H1 (cell line): ENCODE results near the gene NCSTN. TPM values are rescaled to one million over a fixed set of nuclear protein-coding genes. Genes with fewer than 3 reads are reported as not detected.

Experiments
- CHD2 ChIP-seq: IDR thresholded peaks from 2 replicates; pipeline ENCODE4 v1.6.1; 2012; ENCODE audit warnings: low read length, improper control_type of control experiment
- CREB1 ChIP-seq: IDR thresholded peaks from 2 replicates; pipeline ENCODE4 v1.6.1; 2012; ENCODE audit warnings: inconsistent platforms
- EP300 ChIP-seq, 2 experiments: IDR thresholded peaks; 1 replicate in 1 of 2; 2 replicates in 1 of 2; pipeline ENCODE4 v1.6.1; 2011 to 2012; ENCODE audit warnings: low read depth in 2 of 2, low read length in 2 of 2, mild to moderate bottlenecking in 2 of 2, borderline replicate concordance in 1 of 2, inconsistent platforms in 1 of 2, moderate library complexity in 1 of 2
- GABPA ChIP-seq: IDR thresholded peaks from 2 replicates; pipeline ENCODE4 v1.6.1; 2011; ENCODE audit warnings: mild to moderate bottlenecking, low read length, moderate library complexity, borderline replicate concordance; ENCODE audit not compliant: insufficient read depth
- HDAC2 ChIP-seq, 2 experiments: fragments of 300-600 bp in 1 of 2; sonication (generic) in 1 of 2; IDR thresholded peaks; 2 replicates each; pipeline ENCODE4 v1.6.1; 2011 to 2012; ENCODE audit warnings: low read depth in 2 of 2, low read length in 2 of 2, mild to moderate bottlenecking in 2 of 2, moderate library complexity in 2 of 2, borderline replicate concordance in 1 of 2, inconsistent platforms in 1 of 2
- NANOG ChIP-seq: IDR thresholded peaks from 2 replicates; pipeline ENCODE4 v1.6.1; 2011; ENCODE audit warnings: low read length, low read depth, mild to moderate bottlenecking, inconsistent platforms; ENCODE audit not compliant: insufficient read depth, poor library complexity, severe bottlenecking
- NRF1 ChIP-seq: IDR thresholded peaks from 2 replicates; pipeline ENCODE4 v1.6.1; 2011; ENCODE audit warnings: mild to moderate bottlenecking, low read depth, low read length, improper control_type of control experiment
- SAP30 ChIP-seq: fragments of 300-600 bp; sonication (generic); IDR thresholded peaks from 2 replicates; pipeline ENCODE4 v1.7.1; 2012; ENCODE audit warnings: low read length, moderate library complexity, mild to moderate bottlenecking, inconsistent platforms; ENCODE audit not compliant: insufficient read depth, insufficient replicate concordance
- SRF ChIP-seq: IDR thresholded peaks from 2 replicates; pipeline ENCODE4 v1.6.1; 2011; ENCODE audit warnings: mild to moderate bottlenecking, low read depth, low read length, moderate library complexity
- polyA plus RNA-seq, 7 experiments: library from polyadenylated mRNA; depleted of rRNA in 3 of 7; stranded (reverse) in 5 of 7; unstranded in 2 of 7; fragments of >200 nt in 5 of 7; fragments of 200-250 nt in 2 of 7; gene quantifications; 1 replicate in 5 of 7; 2 replicates in 1 of 7; 4 replicates in 1 of 7; pipeline versions ENCODE4 v1.2.1 to v1.2.3, GENCODE V29; 2011 to 2013; ENCODE audit warnings: missing spikeins in 2 of 7, mixed read lengths in 2 of 7
- total RNA-seq: library from RNA; stranded (reverse); fragmentation: NEBNext Ultra II Directional; extraction: Animal tissue kit (Norgen Biotek cat#: 25700); gene quantifications from 2 replicates; pipeline ENCODE4 v1.2.1, GENCODE V29; 2021
- TF ChIP-seq, protein P1 (sequence below): fragments of 300-600 bp; sonication (generic); IDR thresholded peaks from 2 replicates; pipeline ENCODE4 v1.7.1; 2012; ENCODE audit warnings: low read length, moderate library complexity, mild to moderate bottlenecking, inconsistent platforms; ENCODE audit not compliant: insufficient replicate concordance

Gene NCSTN
- total and polyA plus RNA-seq, 2 of the 8 experiments (the other 6 are each of a cell fraction or from before 2014, with no cell fraction given) = 64.7 to 125 TPM

DNA sequence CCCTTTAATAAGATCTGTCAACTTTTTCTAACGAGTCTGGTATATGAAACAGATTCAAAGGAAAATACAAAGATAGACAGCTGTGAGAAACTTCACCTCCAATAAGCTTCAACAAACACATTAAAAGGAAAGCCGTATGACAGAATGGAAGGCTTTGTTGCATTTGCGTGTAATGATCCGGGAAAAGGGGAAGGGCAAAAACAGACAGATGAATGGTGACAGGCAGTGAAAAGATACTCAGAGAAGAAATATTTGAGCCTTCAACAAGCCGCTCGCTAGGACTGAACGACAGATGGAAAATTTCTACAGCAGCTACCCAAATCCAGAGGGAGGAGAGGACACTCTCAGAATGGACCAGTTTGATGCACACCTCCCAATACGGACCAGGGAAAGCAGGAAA lies 15.0 kb upstream of the NCSTN start (continued):
- TF ChIP-seq, protein P1, sequence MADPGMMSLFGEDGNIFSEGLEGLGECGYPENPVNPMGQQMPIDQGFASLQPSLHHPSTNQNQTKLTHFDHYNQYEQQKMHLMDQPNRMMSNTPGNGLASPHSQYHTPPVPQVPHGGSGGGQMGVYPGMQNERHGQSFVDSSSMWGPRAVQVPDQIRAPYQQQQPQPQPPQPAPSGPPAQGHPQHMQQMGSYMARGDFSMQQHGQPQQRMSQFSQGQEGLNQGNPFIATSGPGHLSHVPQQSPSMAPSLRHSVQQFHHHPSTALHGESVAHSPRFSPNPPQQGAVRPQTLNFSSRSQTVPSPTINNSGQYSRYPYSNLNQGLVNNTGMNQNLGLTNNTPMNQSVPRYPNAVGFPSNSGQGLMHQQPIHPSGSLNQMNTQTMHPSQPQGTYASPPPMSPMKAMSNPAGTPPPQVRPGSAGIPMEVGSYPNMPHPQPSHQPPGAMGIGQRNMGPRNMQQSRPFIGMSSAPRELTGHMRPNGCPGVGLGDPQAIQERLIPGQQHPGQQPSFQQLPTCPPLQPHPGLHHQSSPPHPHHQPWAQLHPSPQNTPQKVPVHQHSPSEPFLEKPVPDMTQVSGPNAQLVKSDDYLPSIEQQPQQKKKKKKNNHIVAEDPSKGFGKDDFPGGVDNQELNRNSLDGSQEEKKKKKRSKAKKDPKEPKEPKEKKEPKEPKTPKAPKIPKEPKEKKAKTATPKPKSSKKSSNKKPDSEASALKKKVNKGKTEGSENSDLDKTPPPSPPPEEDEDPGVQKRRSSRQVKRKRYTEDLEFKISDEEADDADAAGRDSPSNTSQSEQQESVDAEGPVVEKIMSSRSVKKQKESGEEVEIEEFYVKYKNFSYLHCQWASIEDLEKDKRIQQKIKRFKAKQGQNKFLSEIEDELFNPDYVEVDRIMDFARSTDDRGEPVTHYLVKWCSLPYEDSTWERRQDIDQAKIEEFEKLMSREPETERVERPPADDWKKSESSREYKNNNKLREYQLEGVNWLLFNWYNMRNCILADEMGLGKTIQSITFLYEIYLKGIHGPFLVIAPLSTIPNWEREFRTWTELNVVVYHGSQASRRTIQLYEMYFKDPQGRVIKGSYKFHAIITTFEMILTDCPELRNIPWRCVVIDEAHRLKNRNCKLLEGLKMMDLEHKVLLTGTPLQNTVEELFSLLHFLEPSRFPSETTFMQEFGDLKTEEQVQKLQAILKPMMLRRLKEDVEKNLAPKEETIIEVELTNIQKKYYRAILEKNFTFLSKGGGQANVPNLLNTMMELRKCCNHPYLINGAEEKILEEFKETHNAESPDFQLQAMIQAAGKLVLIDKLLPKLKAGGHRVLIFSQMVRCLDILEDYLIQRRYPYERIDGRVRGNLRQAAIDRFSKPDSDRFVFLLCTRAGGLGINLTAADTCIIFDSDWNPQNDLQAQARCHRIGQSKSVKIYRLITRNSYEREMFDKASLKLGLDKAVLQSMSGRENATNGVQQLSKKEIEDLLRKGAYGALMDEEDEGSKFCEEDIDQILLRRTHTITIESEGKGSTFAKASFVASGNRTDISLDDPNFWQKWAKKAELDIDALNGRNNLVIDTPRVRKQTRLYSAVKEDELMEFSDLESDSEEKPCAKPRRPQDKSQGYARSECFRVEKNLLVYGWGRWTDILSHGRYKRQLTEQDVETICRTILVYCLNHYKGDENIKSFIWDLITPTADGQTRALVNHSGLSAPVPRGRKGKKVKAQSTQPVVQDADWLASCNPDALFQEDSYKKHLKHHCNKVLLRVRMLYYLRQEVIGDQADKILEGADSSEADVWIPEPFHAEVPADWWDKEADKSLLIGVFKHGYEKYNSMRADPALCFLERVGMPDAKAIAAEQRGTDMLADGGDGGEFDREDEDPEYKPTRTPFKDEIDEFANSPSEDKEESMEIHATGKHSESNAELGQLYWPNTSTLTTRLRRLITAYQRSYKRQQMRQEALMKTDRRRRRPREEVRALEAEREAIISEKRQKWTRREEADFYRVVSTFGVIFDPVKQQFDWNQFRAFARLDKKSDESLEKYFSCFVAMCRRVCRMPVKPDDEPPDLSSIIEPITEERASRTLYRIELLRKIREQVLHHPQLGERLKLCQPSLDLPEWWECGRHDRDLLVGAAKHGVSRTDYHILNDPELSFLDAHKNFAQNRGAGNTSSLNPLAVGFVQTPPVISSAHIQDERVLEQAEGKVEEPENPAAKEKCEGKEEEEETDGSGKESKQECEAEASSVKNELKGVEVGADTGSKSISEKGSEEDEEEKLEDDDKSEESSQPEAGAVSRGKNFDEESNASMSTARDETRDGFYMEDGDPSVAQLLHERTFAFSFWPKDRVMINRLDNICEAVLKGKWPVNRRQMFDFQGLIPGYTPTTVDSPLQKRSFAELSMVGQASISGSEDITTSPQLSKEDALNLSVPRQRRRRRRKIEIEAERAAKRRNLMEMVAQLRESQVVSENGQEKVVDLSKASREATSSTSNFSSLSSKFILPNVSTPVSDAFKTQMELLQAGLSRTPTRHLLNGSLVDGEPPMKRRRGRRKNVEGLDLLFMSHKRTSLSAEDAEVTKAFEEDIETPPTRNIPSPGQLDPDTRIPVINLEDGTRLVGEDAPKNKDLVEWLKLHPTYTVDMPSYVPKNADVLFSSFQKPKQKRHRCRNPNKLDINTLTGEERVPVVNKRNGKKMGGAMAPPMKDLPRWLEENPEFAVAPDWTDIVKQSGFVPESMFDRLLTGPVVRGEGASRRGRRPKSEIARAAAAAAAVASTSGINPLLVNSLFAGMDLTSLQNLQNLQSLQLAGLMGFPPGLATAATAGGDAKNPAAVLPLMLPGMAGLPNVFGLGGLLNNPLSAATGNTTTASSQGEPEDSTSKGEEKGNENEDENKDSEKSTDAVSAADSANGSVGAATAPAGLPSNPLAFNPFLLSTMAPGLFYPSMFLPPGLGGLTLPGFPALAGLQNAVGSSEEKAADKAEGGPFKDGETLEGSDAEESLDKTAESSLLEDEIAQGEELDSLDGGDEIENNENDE = no peak
- TF ChIP-seq EP300 (IDR thresholded peaks at IDR 0.05; ENCODE audit: borderline replicate concordance in 1 of 2, low read depth in 2 of 2, low read length in 2 of 2) (no peak), SAP30 (no peak), NRF1 (no peak), HDAC2 (IDR thresholded peaks at IDR 0.05; ENCODE audit: borderline replicate concordance in 1 of 2, low read depth in 2 of 2, low read length in 2 of 2) (no peak), GABPA (no peak), NANOG (no peak), CREB1 (no peak), SRF (no peak), CHD2 (no peak)
